ENCODE results near the gene PARD3. TPM values are rescaled to one million over a fixed set of nuclear protein-coding genes. Genes with fewer than 3 reads are reported as not detected.
"Not testable (repeated sequence)": the region's sequence is repeated elsewhere in the genome, so short reads cannot be mapped to it uniquely, and the experiment has no call there.

The PARD3 gene
- total RNA-seq, 4 donors from 2014 or later: 115 to 226 (median 141) TPM

- Histone ChIP-seq H3K4me3 (no peak overlapping the region), H3K27me3 (no peaks in the 10 kb centered on the region), H3K27ac (no peak overlapping the region), H3K36me3 (no peaks in the 10 kb centered on the region), H3K4me1 (peaks cover 18% of the 10 kb centered on the region), H3K9me3 (no peaks in the 10 kb centered on the region)
- TF ChIP-seq EP300 (IDR thresholded peaks at IDR 0.05) (no peak), CTCF (IDR thresholded peaks at IDR 0.05) (no peak), POLR2A (IDR thresholded peaks at IDR 0.05) (no peak), POLR2AphosphoS5 (IDR thresholded peaks at IDR 0.05) (no peak)
- DNase-seq (ENCODE audit: low spot score in 2 of 2): no peak
- WGBS: 94% methylated on average over 4 of the region's 4 CpGs
Measured at GRCh38 chr10:34798654-34799053, 16.4 kb downstream of the PARD3 start.

GRCh38 chr10:34797155-34797554 lies 17.9 kb downstream of the PARD3 start:
- Histone ChIP-seq H3K4me1 (peaks cover 29% of the 10 kb centered on the region), H3K27ac (no peak overlapping the region), H3K27me3 (no peaks in the 10 kb centered on the region), H3K4me3 (no peak overlapping the region), H3K36me3 (no peaks in the 10 kb centered on the region), H3K9me3 (no peaks in the 10 kb centered on the region)
- WGBS: 73% methylated on average over 6 of the region's 6 CpGs
- TF ChIP-seq EP300 (IDR thresholded peaks at IDR 0.05): no peak
- no peak for TF ChIP-seq CTCF (IDR thresholded peaks at IDR 0.05)
- TF ChIP-seq POLR2A (IDR thresholded peaks at IDR 0.05): no peak
- TF ChIP-seq POLR2AphosphoS5 (IDR thresholded peaks at IDR 0.05): no peak
- DNase-seq (ENCODE audit: low spot score in 2 of 2): no peak

- WGBS: 65% methylated on average over 1 of the region's 1 CpG
- peaks cover 31% of the 10 kb centered on the region for H3K4me1 ChIP-seq
- TF ChIP-seq EP300 (IDR thresholded peaks at IDR 0.05) (no peak), POLR2AphosphoS5 (IDR thresholded peaks at IDR 0.05) (no peak), CTCF (IDR thresholded peaks at IDR 0.05) (no peak), POLR2A (IDR thresholded peaks at IDR 0.05) (no peak)
Measured at GRCh38 chr10:34796133-34796532, 19.0 kb downstream of the PARD3 start.

GRCh38 chr10:34795334-34795733 lies 19.8 kb downstream of the PARD3 start:
- no peaks in the 10 kb centered on the region for H3K27me3 ChIP-seq
- no peaks in the 10 kb centered on the region for H3K9me3 ChIP-seq
- H3K27ac ChIP-seq: no peak overlapping the region
- whole genome bisulfite sequencing: 97% methylated on average over 6 of the region's 6 CpGs
- H3K4me3 ChIP-seq: no peak overlapping the region
- DNase-seq (ENCODE audit: low spot score in 2 of 2): no peak
- no peaks in the 10 kb centered on the region for H3K36me3 ChIP-seq
- peaks cover 29% of the 10 kb centered on the region for H3K4me1 ChIP-seq
- TF ChIP-seq POLR2A (IDR thresholded peaks at IDR 0.05) (no peak), POLR2AphosphoS5 (IDR thresholded peaks at IDR 0.05) (no peak), CTCF (IDR thresholded peaks at IDR 0.05) (no peak), EP300 (IDR thresholded peaks at IDR 0.05) (no peak)

More at GRCh38 chr10:34796133-34796532, 19.0 kb downstream of the PARD3 start:
- H3K9me3 ChIP-seq: no peaks in the 10 kb centered on the region
- H3K4me3 ChIP-seq: no peak overlapping the region
- H3K36me3 ChIP-seq: no peaks in the 10 kb centered on the region
- H3K27ac ChIP-seq: no peak overlapping the region
- DNase-seq (ENCODE audit: low spot score in 2 of 2): no peak
- no peaks in the 10 kb centered on the region for H3K27me3 ChIP-seq

- WGBS: 78% methylated on average over 4 of the region's 4 CpGs
- H3K36me3 ChIP-seq: no peaks in the 10 kb centered on the region
Measured at GRCh38 chr10:34794835-34795234, 20.3 kb downstream of the PARD3 start.

GRCh38 chr10:34793581-34793980 lies 21.5 kb downstream of the PARD3 start:
- WGBS: 59% methylated on average over 5 of the region's 5 CpGs
- not testable (repeated sequence) for H3K4me3 ChIP-seq; DNase-seq (ENCODE audit: low spot score in 2 of 2); H3K9me3 ChIP-seq; H3K27me3 ChIP-seq; H3K27ac ChIP-seq; H3K36me3 ChIP-seq
- peaks cover 37% of the 10 kb centered on the region for H3K4me1 ChIP-seq

More at GRCh38 chr10:34794835-34795234, 20.3 kb downstream of the PARD3 start:
- H3K9me3 ChIP-seq: no peaks in the 10 kb centered on the region
- peaks cover 31% of the 10 kb centered on the region for H3K4me1 ChIP-seq
- no peak for DNase-seq (ENCODE audit: low spot score in 2 of 2)
- H3K4me3 ChIP-seq: no peak overlapping the region
- no peaks in the 10 kb centered on the region for H3K27me3 ChIP-seq
- H3K27ac ChIP-seq: no peak overlapping the region
- no peak for TF ChIP-seq POLR2A (IDR thresholded peaks at IDR 0.05)
- no peak for TF ChIP-seq EP300 (IDR thresholded peaks at IDR 0.05)
- no peak for TF ChIP-seq POLR2AphosphoS5 (IDR thresholded peaks at IDR 0.05)
- TF ChIP-seq CTCF (IDR thresholded peaks at IDR 0.05): no peak
